Fibroblast of the aortic adventitia (primary cell): ENCODE results near the gene GPR179. TPM values are rescaled to one million over a fixed set of nuclear protein-coding genes. Genes with fewer than 3 reads are reported as not detected.

Source experiments
- DNase-seq: peaks from one replicate; pipeline ENCODE4 v3.0.0-alpha.2; 2010; ENCODE audit warnings: low read depth
- H3K4me3 ChIP-seq: 2 replicates; pipeline ENCODE4 v1.5.1; 2011; ENCODE audit warnings: low read depth, mild to moderate bottlenecking, control low read depth, low read length, moderate library complexity
- total RNA-seq: library from RNA; depleted of rRNA; stranded (reverse); fragments of >200 nt; gene quantifications from 2 replicates; pipeline ENCODE4 v1.2.3, GENCODE V29; 2012; ENCODE audit warnings: low replicate concordance
- TF ChIP-seq, protein P1 (sequence below): IDR thresholded peaks from 2 replicates; pipeline ENCODE4 v1.5.1; 2011; ENCODE audit warnings: mild to moderate bottlenecking, low read length, control low read depth, inconsistent platforms; ENCODE audit not compliant: insufficient read depth

Gene GPR179
- total RNA-seq, 1 donor, result under 0.01 TPM

GRCh38 chr17:38344420-38344745, 627 bp upstream of the GPR179 start:
- TF ChIP-seq, protein P1, sequence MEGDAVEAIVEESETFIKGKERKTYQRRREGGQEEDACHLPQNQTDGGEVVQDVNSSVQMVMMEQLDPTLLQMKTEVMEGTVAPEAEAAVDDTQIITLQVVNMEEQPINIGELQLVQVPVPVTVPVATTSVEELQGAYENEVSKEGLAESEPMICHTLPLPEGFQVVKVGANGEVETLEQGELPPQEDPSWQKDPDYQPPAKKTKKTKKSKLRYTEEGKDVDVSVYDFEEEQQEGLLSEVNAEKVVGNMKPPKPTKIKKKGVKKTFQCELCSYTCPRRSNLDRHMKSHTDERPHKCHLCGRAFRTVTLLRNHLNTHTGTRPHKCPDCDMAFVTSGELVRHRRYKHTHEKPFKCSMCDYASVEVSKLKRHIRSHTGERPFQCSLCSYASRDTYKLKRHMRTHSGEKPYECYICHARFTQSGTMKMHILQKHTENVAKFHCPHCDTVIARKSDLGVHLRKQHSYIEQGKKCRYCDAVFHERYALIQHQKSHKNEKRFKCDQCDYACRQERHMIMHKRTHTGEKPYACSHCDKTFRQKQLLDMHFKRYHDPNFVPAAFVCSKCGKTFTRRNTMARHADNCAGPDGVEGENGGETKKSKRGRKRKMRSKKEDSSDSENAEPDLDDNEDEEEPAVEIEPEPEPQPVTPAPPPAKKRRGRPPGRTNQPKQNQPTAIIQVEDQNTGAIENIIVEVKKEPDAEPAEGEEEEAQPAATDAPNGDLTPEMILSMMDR, result no peak
- DNase-seq, result no peak
- no peak overlapping the region for H3K4me3 ChIP-seq

- no peak for DNase-seq
- H3K4me3 ChIP-seq, result no peak overlapping the region
- TF ChIP-seq, protein P1, result no peak
These were observed 709 bp downstream of the GPR179 start for GRCh38 chr17:38342886-38343607.

GRCh38 chr17:38341035-38341721, 2.6 kb downstream of the GPR179 start:
- DNase-seq, result peak; percentile 25
- H3K4me3 ChIP-seq, result no peak overlapping the region
- TF ChIP-seq, protein P1, result no peak

GRCh38 chr17:38339891-38340290, 3.9 kb downstream of the GPR179 start:
- H3K4me3 ChIP-seq, result no peak overlapping the region
- TF ChIP-seq, protein P1, result no peak
- DNase-seq, result peak; percentile 23

DNA sequence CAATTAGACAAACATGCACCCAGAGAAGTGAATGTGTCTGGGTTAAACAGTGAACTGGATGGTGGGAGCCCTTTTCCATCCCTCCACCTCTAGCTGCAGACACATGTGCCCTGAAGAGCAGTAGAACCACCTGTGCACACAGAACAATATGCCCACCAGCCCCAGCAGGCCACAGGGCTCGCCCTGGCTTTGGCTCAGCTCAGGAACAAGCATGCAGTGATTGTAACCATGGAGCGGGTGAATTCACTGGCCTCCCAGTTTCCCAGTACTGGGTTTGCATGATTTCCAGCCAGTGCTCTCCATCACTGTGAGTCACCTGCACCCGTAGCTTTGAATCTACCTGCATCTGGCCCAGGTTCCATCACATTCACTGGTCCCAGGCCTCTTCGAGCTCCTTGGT, 5.2 kb downstream of the GPR179 start:
- DNase-seq, result no peak
- TF ChIP-seq, protein P1, result no peak
- H3K4me3 ChIP-seq, result no peak overlapping the region

GRCh38 chr17:38338053-38338452, 5.7 kb downstream of the GPR179 start:
- TF ChIP-seq, protein P1, result no peak
- no peak for DNase-seq
- no peak overlapping the region for H3K4me3 ChIP-seq
